Dedifferentiated amniotic fluid mesenchymal stem cell (primary cell): ENCODE measurements around the gene PPP3CA.
"Not testable (repeated sequence)": the region's sequence is repeated elsewhere in the genome, so short reads cannot be mapped to it uniquely, and the experiment has no call there.

Experiments
- DNase-seq: peaks from one replicate; pipeline ENCODE4 v3.0.0-alpha.2; 2016; ENCODE audit errors: extremely low spot score

PPP3CA gene

DNA sequence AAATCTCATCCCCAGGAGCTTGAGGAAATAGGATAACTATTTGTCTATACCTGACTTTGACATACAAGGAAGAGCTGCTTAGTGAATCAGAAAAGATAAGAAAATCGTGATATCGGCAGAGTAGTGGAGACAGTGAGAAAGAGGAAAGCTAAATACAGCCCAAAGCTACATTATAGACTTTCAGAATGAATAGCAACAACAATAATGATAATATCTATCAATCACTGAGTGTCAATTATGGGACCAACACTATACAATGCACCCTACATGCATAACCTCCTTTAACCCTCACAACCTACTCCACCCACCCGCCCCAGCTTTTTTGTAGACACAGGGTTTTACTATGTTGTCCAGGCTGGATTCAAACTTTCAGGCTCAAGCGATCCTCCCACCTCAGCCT, 205.1 kb downstream of the PPP3CA start:
- no peak for DNase-seq

DNA sequence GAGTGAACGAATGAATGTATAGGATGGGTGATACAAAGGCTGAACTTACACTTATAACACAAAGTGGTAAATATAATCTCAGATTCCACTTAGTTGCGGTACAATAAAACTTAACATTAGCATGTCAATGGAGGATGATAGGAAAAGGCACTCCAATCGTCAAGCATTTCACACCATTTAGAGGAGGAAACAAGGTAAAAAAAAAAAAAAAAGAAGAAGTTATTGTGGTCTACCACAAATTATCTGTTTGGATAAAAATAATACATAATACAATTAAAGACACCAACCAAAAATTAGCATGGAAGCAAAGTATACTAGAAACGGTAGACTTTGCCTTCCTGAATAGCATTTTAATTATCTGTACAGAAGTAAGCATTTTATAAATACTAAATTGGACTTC, 205.5 kb downstream of the PPP3CA start:
- DNase-seq: no peak

GRCh38 chr4:101141230-101141629, 206.1 kb downstream of the PPP3CA start:
- no peak for DNase-seq

DNA sequence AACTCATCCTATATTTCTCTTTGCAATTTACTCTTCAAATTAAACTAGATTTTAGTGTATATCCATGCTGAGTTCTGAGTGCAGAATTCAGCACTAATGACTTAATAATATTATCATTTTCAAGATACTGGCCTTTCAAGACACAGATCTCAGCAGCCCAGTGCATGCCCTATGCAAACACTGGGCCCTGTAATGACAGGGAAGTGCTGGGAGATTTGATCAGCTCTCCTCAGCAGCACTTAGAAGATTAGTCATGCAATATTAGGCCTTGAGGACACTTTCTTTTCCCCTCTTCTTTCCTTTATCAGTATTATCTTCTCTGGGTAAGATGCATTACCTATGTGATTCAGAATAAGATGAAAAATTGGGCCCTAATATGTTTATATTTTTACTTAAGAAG, 207.1 kb downstream of the PPP3CA start:
- DNase-seq: no peak

DNA sequence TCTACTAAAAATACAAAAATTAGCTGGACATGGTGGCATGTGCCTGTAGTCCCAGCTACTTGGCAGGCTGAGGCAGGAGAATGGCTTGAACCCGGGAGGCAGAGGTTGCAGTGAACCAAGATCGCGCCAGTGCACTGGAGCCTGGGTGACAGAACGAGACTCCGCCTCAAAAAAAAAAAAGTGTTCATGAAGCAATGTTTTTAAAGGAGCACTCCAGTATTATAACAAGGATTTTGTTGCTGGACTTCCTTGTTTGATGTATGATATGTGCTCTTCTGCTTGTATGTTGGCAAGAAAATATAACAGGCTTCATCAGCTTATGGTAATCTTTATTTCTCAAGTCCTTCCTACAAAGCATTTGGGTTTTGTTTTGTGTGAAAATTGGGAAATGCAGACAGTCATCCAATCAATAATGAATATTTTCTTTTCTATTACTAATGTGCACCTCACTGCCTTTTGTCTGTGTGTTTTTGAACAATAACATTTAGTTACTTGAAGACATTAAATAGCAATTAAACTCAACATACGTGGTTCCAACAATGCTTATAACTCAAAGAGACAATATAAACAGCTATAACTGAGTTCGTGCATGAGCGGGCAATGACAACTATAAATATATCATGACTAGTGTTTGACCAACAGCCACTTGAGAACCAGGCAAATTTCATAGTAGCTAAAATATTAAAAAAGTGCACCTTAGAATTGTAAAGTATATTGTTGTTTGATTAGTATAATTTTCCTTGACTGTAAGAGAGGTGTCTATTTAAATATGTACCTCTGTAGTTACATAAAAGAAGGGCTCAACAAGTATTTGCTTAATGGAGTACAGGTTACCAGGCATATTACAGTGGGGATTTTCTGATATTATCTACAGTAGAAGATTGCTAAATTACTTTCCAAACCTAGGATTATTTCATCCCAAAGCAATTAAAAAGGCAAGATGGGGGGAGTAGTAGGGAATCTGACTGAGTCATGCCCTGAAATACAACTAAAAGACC, 210.7 kb downstream of the PPP3CA start:
- DNase-seq: no peak

DNA sequence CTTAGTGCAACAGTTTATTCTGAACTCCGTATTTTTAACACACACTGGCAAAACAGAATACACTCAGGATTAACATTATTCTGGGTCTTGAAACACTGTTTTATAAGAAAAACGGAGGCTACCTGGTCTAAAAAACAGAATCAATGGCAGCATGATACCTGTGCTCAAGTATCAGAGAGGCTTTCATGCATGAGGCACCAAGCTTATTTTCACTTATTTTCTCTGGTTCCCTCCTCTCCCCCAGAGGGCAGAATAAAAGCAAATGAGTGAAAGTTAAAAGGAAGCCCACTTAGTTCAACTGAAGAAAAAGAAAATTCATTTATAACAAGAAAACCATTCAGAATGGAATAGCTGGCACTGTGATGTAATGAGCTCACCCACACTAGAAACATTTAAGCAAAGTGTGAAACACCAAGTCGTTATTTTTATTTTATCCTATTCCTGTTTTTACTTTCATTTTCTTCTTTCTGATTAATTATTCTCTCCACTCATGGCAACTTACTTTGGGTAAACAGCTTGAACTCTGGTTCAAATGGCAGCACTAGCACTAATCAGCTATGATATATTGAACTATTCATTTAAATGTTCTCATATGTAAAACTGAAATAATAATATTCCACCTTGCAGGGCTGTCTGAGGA, 211.8 kb downstream of the PPP3CA start:
- no peak for DNase-seq

DNA sequence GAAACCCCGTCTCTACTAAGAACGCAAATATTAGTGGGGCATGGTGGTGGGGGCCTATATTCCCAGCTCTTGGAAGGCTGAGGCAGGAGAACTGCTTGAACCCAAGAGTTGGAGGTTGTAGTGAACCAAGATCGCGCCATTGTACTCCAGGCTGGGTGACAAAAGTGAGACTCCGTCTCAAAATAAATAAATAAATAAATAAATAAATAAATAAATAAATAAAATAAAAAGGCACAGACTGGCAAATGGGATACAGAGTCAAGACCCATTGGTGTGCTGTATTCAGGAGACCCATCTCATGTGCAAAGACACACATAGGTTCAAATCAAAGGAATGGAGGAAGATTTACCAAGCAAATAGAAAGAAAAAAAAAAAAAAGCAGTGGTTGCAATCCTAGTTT, 216.3 kb downstream of the PPP3CA start:
- DNase-seq: not testable (repeated sequence)

- not testable (repeated sequence) for DNase-seq
Measured at GRCh38 chr4:101128898-101129297, 218.4 kb downstream of the PPP3CA start.

- DNase-seq: no peak
Measured at GRCh38 chr4:101128473-101128872, 218.9 kb downstream of the PPP3CA start.

- no peak for DNase-seq
Measured at GRCh38 chr4:101127176-101127790, 220.0 kb downstream of the PPP3CA start.

- DNase-seq: no peak
Measured at GRCh38 chr4:101126059-101126458, 221.3 kb downstream of the PPP3CA start.

GRCh38 chr4:101125045-101125942, 222.0 kb downstream of the PPP3CA start:
- no peak for DNase-seq

DNA sequence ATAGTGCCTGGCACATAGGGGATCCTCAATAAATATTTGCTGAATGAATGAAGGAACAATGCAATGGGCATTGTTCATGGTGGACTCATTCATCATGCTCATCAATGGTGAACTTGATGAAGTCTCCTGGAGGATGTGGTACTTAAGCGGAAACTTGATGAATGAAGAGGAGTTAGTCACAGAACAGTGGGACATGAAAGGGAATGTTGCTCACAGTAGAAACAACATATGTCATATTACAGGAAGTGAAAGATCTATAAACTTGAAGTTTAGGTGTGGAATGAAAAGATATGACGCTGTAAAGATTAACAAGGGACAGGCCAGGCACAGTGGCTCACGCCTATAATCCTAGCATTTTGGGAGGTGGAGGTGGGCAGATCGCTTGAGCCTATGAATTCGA, 224.1 kb downstream of the PPP3CA start:
- no peak for DNase-seq

GRCh38 chr4:101122019-101122418, 225.3 kb downstream of the PPP3CA start:
- DNase-seq: no peak

- no peak for DNase-seq
Measured at GRCh38 chr4:101119141-101119540, 228.2 kb downstream of the PPP3CA start.

GRCh38 chr4:101118617-101119016, 228.7 kb downstream of the PPP3CA start:
- no peak for DNase-seq

DNA sequence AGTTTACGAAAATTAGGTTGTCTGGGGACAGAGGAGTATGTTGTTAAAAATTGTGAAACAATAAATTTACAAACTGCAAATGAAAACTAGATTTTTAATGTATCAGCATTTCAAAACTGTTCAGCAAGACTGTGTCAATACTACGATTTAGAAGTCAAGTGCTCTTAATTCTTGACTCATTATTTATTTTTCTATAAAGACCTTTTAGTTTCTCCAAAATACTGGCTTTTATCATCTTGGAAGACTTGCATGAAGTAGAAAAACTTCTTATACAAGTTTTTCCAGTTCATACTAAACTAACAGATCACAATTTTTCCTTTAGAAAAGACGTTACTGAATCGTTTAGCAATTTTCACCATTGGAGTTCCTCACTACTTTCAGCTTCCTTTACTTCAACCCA, 231.4 kb downstream of the PPP3CA start:
- no peak for DNase-seq

DNA sequence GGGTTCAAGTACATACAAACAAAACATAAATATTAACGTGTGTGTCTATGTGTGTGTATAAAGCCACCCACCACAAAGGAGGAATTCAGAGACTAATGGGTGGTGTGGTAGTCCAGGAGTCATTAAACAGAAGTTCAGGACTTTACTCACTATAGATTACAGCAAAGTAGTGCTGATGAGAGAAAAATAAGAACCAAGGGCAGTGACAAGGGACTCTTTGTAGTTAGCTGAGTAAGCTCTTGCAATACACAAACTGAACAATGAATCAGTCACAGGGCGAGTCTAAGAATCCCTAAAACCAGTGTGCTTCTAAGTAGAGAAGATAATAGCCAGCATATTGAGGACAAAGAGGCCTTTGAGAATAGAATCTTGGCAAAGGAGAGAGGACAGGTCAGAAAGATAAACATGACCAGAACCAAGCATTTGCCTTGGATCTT, 232.4 kb downstream of the PPP3CA start:
- DNase-seq: no peak

DNA sequence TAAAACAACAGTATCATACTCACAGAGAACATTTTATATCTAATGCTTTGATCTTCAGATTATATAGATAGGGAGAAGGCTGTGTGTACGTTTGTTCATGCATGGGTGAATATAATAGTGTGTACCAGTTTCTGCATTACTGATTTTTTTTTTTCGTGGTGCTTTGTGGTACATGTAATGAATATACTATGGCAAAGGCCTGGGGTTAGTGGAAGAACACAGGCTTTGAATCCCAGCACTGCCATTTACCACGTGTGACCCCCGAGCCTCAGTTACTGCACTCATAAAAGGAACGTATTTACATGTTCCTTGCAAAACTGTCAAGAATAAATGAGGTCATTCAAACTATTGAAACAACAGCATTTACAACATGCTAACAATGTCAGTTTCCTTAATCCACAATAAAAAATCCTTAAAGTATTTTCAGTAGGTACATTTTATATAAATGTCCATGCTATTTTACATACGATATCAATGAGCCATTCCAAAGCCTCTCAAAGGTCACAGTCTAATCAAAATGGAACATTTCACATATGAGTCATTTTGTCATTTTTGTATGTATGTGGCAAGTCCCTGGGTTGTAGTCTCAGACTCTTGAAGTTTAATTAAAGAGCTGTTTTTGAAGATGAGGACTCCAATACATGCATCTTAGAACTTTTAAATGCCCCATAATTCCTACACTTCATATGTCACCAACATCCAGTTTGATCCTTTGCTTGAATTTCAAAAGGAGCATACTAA, 242.8 kb downstream of the PPP3CA start:
- DNase-seq: no peak

- DNase-seq: peak; percentile 20
Measured at GRCh38 chr4:101103381-101104142, 243.8 kb downstream of the PPP3CA start.
